LoVo (cell line): ENCODE data around the gene TMCO1.
"Not testable (repeated sequence)": the region's sequence is repeated elsewhere in the genome, so short reads cannot be mapped to it uniquely, and the experiment has no call there.

Source experiments
- DNase-seq: peaks from one replicate; pipeline ENCODE4 v3.0.0-alpha.2; 2016; ENCODE audit warnings: low spot score

TMCO1 gene, protein sequence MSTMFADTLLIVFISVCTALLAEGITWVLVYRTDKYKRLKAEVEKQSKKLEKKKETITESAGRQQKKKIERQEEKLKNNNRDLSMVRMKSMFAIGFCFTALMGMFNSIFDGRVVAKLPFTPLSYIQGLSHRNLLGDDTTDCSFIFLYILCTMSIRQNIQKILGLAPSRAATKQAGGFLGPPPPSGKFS

GRCh38 chr1:165768513-165769394 lies at the start of gene TMCO1:
TMCO1 (minus strand) TSS chr1:165768868; CDS start chr1:165768751, 117 bp downstream.
- peak; percentile 98 for DNase-seq

DNA sequence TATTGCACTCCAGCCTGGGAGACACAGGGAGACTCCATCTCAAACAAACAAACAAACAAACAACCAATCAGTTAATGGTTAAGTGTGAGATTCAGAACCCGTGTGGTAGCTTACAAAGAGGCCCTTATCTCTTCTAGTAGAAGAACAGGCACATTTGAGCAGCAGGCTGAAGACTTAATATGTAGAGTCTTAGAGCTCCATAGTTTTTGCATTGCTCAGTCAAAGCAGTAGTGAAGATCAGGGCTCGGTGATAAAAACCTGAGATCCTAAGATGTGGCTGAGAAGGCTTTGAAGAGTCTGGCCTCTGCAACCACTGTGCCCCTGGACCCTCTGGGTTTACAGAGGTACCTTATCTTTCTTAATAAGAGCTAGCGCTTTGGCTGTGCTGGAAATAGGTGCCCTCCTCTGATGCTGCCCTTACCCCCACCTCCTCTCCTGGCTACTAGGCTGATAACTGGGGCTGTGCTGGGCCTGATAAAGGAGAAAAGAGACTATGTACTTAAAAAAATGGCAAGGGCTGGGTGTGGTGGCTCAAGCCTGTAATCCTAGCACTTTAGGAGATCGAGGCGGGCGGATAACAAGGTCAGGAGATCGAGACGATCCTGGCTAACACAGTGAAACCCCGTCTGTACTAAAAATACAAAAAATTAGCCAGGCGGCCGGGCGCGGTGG lies 48.3 kb upstream of the TMCO1 start:
- no peak for DNase-seq

GRCh38 chr1:165816157-165816556 lies 47.5 kb upstream of the TMCO1 start:
- DNase-seq: no peak

- no peak for DNase-seq
These were observed 47.1 kb upstream of the TMCO1 start for GRCh38 chr1:165815725-165816124.

DNA sequence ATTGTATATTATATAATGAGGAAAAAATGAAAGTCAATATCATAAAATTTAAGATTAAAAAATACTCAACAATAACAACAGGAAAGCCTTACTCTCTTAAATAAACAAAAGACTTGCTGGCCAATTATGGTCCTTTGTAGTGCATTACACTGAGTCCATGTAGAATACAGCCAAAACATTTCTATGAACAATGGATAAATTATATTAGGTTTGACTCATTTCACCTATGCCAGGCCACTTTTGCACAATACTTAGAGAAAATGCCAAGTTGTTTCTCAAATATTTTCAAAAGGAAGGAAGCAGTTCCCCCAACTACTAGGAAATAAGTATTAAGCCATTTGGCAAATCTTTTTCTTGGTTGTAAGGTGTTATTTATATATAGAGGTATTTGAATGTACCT lies 38.9 kb upstream of the TMCO1 start:
- no peak for DNase-seq

DNA sequence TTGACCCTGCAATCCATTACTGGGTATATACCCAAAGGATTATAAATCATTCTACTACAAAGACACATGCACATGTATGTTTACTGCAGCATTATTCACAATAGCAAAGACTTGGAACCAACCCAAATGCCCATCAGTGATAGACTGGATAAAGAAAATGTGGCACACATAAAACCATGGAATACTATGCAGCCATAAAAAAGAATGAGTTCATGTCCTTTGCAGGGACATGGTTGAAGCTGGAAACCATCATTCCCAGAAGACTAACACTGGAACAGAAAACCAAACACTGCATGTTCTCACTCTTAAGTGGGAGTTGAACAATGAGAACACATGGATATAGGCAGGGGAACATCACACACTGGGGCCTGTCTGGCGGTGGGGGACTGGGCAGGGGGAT lies 35.8 kb upstream of the TMCO1 start:
- not testable (repeated sequence) for DNase-seq

DNA sequence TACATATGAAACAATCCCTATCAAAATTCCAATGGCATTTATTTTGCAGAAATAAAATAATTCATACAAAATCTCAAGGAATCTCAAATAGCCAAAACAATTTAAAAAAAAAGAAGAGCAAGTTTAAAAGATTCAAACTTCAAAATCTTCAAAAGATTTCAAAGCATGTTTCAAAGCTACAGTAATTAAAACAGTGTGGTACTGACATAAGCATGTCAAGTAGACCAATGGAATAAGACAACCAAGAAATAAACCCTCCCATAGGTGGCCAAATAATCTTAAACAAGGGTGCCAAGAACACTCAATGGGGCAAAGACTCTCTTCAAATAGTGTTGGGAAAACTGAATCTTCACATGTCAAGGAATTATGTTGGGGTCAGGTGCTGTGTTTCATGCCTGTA lies 30.7 kb upstream of the TMCO1 start:
- no peak for DNase-seq

DNA sequence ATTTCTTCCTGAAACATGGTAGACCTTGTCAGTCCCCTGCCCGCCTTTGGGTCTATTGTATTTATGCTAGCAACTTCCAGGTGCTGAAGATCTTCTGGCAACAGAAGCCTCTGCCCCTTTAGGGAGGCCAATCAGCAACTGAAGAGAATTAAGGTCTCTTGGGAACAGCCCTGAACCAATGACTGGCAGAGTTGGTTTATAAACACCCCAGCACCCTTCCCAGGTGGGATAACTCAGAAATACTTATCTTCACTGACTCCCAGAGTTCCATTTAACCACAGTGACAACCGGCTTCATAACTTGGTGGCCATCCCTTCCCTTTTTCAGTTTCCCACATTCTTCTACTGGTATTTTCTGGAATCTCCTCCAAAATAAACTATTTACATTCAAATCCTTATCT lies 27.2 kb upstream of the TMCO1 start:
- DNase-seq: no peak

DNA sequence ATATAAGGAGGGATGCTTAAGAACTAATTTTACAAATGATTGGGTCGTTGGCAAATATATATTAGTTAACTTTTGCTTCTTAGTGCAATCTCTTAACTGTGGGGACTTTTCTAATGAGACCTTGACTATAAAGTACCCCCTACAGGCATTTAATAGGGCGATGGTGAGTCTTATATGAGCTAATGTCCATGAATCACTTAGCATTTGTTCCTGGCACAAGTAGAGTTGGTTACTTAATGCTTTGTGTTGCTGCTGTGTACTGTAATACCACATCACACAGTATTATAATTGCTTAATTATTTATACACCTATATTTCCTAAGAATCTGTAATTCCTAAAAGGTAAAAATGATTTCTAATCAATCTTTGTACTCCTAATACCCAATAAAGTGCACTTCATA lies 25.3 kb upstream of the TMCO1 start:
- DNase-seq: no peak

DNA sequence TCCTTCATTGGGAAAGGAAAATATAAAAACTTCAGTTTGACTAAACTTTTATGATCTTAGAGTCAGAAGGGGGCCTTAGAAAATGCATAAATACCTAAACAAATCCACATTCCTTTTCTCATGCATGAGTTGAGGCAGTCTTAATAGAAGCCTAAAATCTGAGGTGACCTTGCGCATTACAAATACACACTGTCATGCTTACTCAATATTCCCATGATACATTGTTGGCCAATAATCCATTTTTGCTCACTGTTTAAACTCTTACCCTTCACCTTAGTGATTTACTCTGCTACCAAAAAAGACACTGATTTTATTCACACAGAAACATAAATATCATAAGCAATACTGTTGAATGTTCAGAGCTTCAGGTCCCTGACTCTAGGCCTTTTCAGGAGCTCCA lies 19.1 kb upstream of the TMCO1 start:
- DNase-seq: no peak

- not testable (repeated sequence) for DNase-seq
These were observed 14.9 kb upstream of the TMCO1 start for GRCh38 chr1:165783519-165783918.

DNA sequence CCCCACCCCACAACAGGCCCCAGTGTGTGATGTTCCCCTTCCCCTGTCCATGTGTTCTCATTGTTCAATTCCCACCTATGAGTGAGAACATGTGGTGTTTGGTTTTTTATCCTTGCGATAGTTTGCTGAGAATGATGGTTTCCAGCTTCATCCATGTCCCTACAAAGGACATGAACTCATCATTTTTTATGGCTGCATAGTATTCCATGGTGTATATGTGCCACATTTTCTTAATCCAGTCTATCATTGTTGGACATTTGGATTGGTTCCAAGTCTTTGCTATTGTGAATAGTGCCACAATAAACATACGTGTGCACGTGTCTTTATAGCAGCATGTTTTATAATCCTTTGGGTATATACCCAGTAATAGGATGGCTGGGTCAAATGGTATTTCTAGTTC lies 9.5 kb upstream of the TMCO1 start:
- DNase-seq: not testable (repeated sequence)

DNA sequence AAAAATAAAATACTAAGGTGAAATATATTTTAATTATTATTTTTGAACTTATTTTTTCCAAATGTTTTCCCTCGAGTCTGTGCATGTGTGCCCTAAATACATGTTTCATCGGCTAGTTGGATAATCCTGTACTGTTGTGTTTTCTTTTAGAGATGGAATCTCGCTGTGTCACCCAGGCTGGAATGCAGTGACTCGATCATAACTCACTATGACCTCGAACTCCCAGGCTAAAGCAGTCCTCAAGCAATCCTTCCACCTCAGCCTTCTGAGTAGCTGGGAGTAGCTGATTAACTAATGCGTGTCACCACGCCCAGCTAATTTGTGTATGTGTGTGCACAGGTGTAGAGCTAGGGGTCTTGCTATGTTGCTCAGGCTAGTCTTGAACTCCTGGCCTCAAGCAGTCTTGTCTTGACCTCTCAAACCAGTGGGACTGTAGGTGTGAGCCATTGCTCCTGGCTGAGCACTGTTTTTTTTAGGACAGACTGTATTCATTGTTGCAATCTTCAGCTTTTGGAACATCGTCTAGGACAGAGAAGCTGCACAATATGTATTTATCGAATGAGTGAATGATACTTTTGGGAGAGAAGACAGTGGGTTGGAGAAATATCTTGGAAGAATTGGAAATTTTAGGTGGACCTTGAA lies 4.8 kb upstream of the TMCO1 start:
- peak; percentile 37 for DNase-seq

DNA sequence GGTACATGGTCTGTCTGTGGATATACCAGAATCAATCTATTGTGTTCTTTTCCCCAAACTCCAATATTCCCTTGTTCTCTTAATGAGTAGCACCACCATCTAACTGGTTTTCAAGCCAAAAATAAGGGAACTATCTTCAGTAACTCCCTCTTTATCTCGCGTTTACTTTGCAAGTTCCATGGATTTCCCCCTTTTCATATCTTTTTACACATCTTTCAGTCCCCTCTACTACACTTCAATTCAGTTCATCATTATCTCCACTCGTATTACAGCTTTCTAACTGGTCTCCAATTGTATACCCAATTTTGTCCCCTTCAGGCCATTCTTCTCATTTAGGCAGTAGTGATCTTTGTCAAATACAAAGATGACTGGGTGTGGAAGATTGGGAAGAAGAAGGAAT lies 4.1 kb upstream of the TMCO1 start:
- no peak for DNase-seq

GRCh38 chr1:165764277-165764676 lies 4.4 kb downstream of the TMCO1 start:
- no peak for DNase-seq

DNA sequence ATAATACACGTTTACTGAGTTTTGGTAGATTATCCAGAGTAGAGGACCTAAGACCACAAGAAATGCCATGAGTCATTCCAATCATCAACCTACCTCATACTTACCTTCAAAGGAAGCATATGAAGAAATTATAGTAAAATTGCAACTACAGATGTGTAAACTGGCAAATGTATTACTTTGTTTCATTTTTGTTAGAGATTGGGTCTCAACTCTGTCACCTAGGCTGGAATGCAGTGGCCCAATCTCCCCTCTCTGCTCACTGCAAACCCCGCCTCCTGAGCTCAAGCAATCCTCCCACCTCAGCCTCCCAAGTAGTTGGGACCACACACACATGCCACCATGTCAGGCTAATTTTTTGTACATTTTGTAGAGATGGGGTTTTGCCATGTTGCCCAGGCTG lies 5.2 kb downstream of the TMCO1 start:
- no peak for DNase-seq

DNA sequence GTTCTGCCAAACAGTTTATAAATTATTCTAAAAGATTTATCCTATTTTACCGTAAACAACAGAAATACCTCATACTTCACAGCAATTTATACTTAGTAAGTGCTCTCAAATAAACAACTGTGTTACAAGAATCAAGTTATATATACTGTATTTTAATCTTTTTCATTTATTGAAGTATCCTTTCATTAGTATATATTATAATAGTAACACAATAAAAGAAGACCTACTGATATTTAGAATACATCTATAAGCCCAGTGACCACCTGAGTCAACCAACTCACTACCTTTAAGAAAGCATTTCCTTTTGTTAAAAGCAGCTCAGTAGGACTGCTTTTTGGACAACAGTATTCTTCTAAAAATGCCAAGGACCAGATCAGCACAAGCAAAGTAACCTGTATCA lies 5.9 kb downstream of the TMCO1 start:
- no peak for DNase-seq

DNA sequence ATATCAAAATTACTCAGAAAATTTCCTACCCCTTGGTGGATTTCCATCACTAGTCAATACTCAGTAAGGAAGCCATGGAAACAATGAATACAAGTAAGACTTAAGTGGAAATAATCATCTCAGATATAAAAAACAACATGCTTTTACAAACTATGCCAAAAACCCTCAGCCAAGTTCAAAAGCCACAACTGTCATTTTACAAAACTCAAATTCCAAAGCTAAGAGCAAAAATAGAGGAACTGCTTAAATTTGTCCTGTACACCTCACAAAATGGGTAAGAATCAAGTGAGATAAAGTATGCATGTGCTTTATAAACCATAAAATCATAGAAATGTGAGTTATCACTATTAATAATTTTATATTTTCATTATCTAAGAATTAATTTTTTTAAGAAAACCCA lies 9.6 kb downstream of the TMCO1 start:
- no peak for DNase-seq

DNA sequence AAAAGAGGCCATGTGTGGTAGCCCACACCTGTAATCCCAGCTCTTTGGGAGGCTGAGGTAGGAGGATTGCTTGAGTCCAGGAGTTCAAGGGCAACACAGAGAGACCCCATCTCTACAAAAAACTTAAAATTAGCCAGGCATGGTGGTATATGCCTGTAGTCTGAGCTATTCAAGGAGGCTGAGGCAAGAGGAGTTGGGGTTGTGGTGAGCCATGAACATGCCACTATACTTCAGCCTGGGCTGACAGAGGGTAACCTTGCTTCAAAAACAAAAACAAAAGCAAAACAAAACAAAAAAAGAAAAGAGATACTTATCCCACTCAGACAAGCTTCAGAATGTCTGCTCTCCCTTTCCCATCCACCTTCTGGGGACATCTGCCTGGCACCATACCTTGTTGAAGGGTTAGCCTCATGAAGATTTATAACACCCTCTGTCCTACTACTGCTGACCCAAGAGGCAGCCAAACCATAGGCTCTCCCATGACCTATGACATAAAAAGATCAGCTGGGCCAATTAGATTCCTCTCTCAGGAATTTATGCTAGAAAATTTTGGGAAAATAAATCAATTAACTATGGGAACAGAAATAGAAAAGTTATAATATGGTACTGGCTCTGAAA lies 13.2 kb downstream of the TMCO1 start:
- DNase-seq: no peak

DNA sequence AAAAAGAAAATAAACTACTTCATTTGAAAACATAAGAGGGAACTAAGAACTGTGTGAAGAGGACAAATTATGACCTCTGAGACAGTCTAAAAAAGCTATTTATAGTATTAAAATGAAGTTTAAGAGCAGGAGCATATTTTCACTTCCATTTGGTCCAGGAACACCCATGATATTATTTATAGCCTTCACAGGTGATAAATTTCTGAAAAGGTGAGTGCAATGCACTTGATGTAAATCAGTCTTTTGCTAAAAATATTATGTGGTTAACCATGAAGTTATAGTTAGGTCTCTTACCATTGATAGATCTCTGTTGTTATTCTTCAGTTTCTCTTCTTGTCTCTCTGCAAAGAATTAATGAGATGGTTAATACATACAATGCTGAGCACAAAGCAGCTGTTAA lies 14.7 kb downstream of the TMCO1 start:
- no peak for DNase-seq

DNA sequence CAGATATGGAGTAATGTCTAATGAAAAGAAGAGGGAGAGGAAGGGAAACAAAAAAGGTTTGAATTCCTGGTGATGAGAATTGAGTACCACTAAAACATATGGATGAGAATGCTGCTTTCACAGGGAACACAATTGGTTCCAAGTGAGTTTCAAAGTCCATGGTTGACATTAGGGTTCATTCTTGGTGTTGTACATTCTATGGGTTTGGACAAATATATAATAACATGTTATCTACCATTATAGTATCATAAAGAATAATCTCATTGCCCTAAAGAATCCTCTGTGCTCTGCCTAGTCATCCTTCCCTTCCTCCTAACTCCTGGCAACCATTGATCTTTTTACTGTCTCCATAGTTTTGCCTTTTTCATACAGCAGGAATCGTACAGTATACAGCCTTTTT lies 20.1 kb downstream of the TMCO1 start:
- DNase-seq: no peak
